ENCODE measurements around the gene PLCL1. TPM values are rescaled to one million over a fixed set of nuclear protein-coding genes. Genes with fewer than 3 reads are reported as not detected.
A peak's percentile ranks its signal among the peaks of the same experiment; 100 is the strongest.

Gene PLCL1
- total RNA-seq, 1 donor from 2014 or later = 7.7 TPM

DNA sequence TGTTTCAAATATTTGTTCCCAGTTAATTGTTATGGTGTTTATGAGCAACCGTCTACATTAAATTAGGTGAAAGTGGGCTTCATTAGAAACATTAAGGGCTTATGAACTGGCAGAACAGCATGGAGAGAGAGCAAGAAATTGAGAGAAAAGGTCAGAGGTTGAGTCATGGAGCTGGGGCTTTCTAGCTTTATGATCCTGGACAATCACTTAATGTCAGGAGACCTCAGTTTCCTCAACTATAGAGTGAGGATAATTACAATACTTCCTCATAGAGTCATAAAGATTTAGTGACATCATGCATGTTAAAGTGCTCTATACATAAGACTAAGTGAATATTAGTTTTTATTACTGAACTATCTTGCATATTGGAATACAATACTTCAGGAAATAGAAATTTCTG is 83.9 kb downstream of the PLCL1 start:
- Histone ChIP-seq H3K36me3 (no peaks in the 10 kb centered on the region), H3K4me3 (no peak overlapping the region), H3K27me3 (no peaks in the 10 kb centered on the region), H3K9me3 (no peaks in the 10 kb centered on the region), H3K27ac (no peak overlapping the region), H3K4me1 (peaks cover 14% of the 10 kb centered on the region)
- DNase-seq (no peak), ATAC-seq (peak; percentile 36)
- TF ChIP-seq, protein P1, sequence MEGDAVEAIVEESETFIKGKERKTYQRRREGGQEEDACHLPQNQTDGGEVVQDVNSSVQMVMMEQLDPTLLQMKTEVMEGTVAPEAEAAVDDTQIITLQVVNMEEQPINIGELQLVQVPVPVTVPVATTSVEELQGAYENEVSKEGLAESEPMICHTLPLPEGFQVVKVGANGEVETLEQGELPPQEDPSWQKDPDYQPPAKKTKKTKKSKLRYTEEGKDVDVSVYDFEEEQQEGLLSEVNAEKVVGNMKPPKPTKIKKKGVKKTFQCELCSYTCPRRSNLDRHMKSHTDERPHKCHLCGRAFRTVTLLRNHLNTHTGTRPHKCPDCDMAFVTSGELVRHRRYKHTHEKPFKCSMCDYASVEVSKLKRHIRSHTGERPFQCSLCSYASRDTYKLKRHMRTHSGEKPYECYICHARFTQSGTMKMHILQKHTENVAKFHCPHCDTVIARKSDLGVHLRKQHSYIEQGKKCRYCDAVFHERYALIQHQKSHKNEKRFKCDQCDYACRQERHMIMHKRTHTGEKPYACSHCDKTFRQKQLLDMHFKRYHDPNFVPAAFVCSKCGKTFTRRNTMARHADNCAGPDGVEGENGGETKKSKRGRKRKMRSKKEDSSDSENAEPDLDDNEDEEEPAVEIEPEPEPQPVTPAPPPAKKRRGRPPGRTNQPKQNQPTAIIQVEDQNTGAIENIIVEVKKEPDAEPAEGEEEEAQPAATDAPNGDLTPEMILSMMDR (IDR thresholded peaks at IDR 0.05) = no peak
- intact Hi-C loops (cut with DNase I) = no loop called here

DNA sequence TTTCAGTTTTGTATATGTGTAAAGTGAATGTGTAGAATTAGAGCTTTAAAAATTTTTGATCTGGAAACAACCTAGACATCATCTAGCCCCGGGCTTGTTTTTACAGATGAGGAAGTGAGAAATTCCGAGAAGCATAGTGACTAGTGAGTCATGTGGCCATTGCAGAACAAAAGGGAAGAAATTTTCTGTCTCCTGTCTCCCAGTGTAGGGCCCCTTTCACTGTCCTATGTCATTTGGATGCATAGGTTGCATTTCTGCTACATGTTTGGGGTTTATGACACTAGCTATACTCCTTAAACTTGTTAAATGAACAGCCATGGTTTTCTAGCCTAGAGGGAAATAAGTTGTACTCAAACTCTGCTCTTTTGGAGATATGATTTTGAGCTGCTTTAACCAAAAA is 84.6 kb downstream of the PLCL1 start:
- H3K27ac ChIP-seq = peak overlapping the region; percentile 39
- DNase-seq = no peak
- H3K9me3 ChIP-seq = no peaks in the 10 kb centered on the region

DNA sequence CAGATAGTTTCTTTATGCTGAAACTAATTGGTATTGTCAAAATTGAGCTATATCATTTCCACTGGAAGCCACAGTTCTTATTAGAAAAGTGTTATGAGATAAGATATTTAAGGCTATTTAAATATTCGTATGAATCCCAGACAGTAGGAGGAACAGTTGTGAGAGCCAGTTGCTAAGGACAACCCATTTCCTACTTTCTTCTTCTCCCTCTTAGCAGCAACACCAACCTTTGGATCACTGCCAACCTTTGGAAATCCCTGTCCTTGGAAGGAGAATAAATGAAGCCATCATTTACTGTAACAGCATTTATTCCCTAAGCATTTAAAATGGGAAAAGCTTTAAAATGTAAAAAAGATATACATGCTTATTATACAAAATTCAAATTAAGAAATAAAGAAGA is 85.8 kb downstream of the PLCL1 start:
- TF ChIP-seq, protein P1 (IDR thresholded peaks at IDR 0.05) = no peak
- H3K36me3 ChIP-seq = no peaks in the 10 kb centered on the region
- H3K27ac ChIP-seq = no peak overlapping the region
- no peak for DNase-seq
- H3K27me3 ChIP-seq = no peaks in the 10 kb centered on the region
- peaks cover 18% of the 10 kb centered on the region for H3K4me1 ChIP-seq
- ATAC-seq = no peak
- H3K4me3 ChIP-seq = no peak overlapping the region
- no peaks in the 10 kb centered on the region for H3K9me3 ChIP-seq
- intact Hi-C loops (cut with DNase I) = no loop called here

More for the DNA sequence above, 84.6 kb downstream of the PLCL1 start:
- intact Hi-C loops (cut with DNase I) = no loop called here
- peaks cover 14% of the 10 kb centered on the region for H3K4me1 ChIP-seq
- TF ChIP-seq, protein P1 (IDR thresholded peaks at IDR 0.05) = no peak
- no peaks in the 10 kb centered on the region for H3K36me3 ChIP-seq
- no peaks in the 10 kb centered on the region for H3K27me3 ChIP-seq
- H3K4me3 ChIP-seq = no peak overlapping the region
- peak; percentile 88 for ATAC-seq

DNA sequence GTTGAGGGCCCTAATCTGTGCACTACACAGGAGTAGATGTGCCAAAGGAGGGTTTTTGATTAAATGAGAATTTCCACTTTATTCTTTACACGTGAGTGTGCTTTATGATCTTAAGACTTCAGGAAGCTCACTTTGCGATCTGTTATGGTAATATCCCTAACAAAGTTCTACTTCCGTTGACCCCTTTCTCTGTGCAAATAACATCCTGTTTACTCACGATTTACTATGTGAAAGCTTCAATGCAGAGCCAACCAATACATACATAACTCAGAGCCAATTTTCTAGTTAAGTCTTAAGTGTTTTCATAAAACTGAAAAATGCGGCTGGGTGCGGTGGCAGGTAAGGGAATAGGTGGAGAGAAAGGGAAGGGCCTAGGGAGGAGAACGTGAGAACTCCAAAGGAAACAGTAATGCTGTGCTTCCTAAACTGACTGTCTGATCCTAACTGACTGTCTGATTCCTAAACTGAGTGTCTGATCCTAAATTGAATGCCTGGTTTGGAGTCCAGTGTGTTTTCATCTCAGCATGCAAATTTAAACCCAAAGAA is 87.6 kb downstream of the PLCL1 start:
- H3K36me3 ChIP-seq = no peaks in the 10 kb centered on the region
- intact Hi-C loops (cut with DNase I) = no loop called here
- H3K27me3 ChIP-seq = no peaks in the 10 kb centered on the region
- H3K4me1 ChIP-seq = peaks cover 18% of the 10 kb centered on the region
- TF ChIP-seq, protein P1 (IDR thresholded peaks at IDR 0.05) = no peak
- DNase-seq = no peak
- H3K27ac ChIP-seq = no peak overlapping the region
- no peak overlapping the region for H3K4me3 ChIP-seq
- peak; percentile 36 for ATAC-seq
- H3K9me3 ChIP-seq = no peaks in the 10 kb centered on the region

DNA sequence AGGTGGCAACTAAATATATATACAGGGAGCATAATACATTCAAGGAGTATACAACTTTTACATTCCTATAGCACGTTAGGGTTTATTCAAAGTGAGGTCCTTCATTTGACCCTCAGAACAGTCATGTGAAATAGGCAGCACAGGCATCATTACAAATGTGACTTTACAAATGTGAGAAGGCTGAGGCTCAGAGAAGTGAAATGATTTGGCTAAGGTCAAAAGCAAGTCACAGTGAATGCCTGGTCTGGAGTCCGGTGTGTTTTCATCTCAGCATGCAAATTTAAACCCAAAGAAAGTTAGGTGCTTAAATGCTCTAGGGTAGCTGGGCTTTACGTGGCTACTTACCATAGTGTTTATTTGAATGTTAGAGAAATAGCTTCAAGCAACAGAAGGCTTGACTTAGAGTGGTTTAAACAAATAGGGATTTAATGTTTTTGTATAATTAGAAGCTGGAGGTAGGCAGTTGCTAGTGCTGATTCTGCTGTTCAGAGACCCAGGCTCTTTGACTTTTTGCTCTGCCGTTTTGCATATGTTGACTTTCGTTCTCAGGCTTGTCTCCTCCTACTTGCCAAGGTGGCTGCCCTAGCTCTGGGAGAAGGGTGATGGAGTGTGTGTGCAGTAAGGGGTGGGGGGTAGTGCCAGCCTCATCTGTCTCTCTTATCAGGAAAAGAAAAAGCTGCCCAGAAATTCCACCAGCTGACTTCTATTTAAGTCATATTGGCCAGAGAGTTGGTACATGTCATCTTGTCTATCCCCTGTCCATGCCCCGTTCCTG is 89.2 kb downstream of the PLCL1 start:
- intact Hi-C loops (cut with DNase I) = no loop called here
- TF ChIP-seq, protein P1 (IDR thresholded peaks at IDR 0.05) = no peak
- ATAC-seq (peak; percentile 58), DNase-seq (no peak)
- Histone ChIP-seq H3K27ac (no peak overlapping the region), H3K9me3 (no peaks in the 10 kb centered on the region), H3K36me3 (no peaks in the 10 kb centered on the region), H3K4me1 (peaks cover 18% of the 10 kb centered on the region), H3K27me3 (no peaks in the 10 kb centered on the region), H3K4me3 (no peak overlapping the region)

All from upper lobe of right lung (tissue), 1 donor.